Brain microvascular endothelial cell (primary cell): ENCODE measurements around the gene COL27A1.

Experiments
- DNase-seq: peaks from one replicate; pipeline ENCODE4 v3.0.0-alpha.2; 2020
- H3K27ac ChIP-seq: fragments of 250-450 bp; sonication (Bioruptor Pico); 2 replicates; pipeline ENCODE4 v1.5.1; 2020; ENCODE audit warnings: mild to moderate bottlenecking, moderate library complexity
- H3K27me3 ChIP-seq: fragments of 250-450 bp; sonication (Bioruptor Pico); replicated peaks from 2 replicates; pipeline ENCODE4 v1.5.1; 2020; ENCODE audit warnings: mild to moderate bottlenecking
- H3K36me3 ChIP-seq: fragments of 250-450 bp; sonication (Bioruptor Pico); replicated peaks from 2 replicates; pipeline ENCODE4 v1.5.1; 2020; ENCODE audit warnings: mild to moderate bottlenecking
- H3K4me3 ChIP-seq: 2 replicates; pipeline ENCODE4 v1.5.1; 2011; ENCODE audit warnings: low read depth, mild to moderate bottlenecking, control low read depth, low read length, moderate library complexity
- CTCF ChIP-seq: IDR thresholded peaks from 2 replicates; pipeline ENCODE4 v1.5.1; 2011; ENCODE audit warnings: low read depth, mild to moderate bottlenecking, moderate library complexity, low read length, control low read depth, inconsistent platforms; ENCODE audit errors: missing control alignments
- in situ Hi-C: cut with HindIII; loops from 2 replicates; pipeline ENCODE4 v1.10.0; 2017; ENCODE audit warnings: low sequenced_read_pairs, low pct_ligation_motif_present

Gene COL27A1

GRCh38 chr9:114344188-114344566 lies 188.8 kb downstream of the COL27A1 start:
- no peak for TF ChIP-seq CTCF
- in situ Hi-C loops, result no loop called here
- no peak for DNase-seq
- Histone ChIP-seq H3K4me3 (no peak overlapping the region), H3K27me3 (no peaks in the 10 kb centered on the region), H3K36me3 (peaks cover 49% of the 10 kb centered on the region), H3K27ac (no peak overlapping the region)

- no peak for TF ChIP-seq CTCF
Observed at GRCh38 chr9:114344692-114345091, 189.4 kb downstream of the COL27A1 start.

GRCh38 chr9:114345493-114346065 lies 190.2 kb downstream of the COL27A1 start:
- no peak overlapping the region for H3K27ac ChIP-seq
- no peak for DNase-seq
- in situ Hi-C loops, result no loop called here
- no peak overlapping the region for H3K4me3 ChIP-seq
- H3K36me3 ChIP-seq, result peaks cover 52% of the 10 kb centered on the region
- no peak for TF ChIP-seq CTCF
- no peaks in the 10 kb centered on the region for H3K27me3 ChIP-seq

More at GRCh38 chr9:114344692-114345091, 189.4 kb downstream of the COL27A1 start:
- in situ Hi-C loops, result no loop called here
- DNase-seq, result no peak
- Histone ChIP-seq H3K27ac (no peak overlapping the region), H3K4me3 (no peak overlapping the region), H3K36me3 (peaks cover 49% of the 10 kb centered on the region), H3K27me3 (no peaks in the 10 kb centered on the region)

GRCh38 chr9:114346146-114346545 lies 190.8 kb downstream of the COL27A1 start:
- H3K27me3 ChIP-seq, result no peaks in the 10 kb centered on the region
- in situ Hi-C loops, result no loop called here
- H3K4me3 ChIP-seq, result no peak overlapping the region
- peaks cover 49% of the 10 kb centered on the region for H3K36me3 ChIP-seq
- H3K27ac ChIP-seq, result no peak overlapping the region
- TF ChIP-seq CTCF, result no peak
- DNase-seq, result no peak

GRCh38 chr9:114347675-114348074 lies 192.3 kb downstream of the COL27A1 start:
- peaks cover 42% of the 10 kb centered on the region for H3K36me3 ChIP-seq
- in situ Hi-C loops, result no loop called here

More at GRCh38 chr9:114347675-114348074, 192.3 kb downstream of the COL27A1 start:
- no peak for TF ChIP-seq CTCF
- DNase-seq, result no peak
- Histone ChIP-seq H3K27ac (no peak overlapping the region), H3K27me3 (no peaks in the 10 kb centered on the region), H3K4me3 (no peak overlapping the region)
